ENCODE results near the gene RHBDF1. TPM values are rescaled to one million over a fixed set of nuclear protein-coding genes. Genes with fewer than 3 reads are reported as not detected.

The RHBDF1 gene, protein sequence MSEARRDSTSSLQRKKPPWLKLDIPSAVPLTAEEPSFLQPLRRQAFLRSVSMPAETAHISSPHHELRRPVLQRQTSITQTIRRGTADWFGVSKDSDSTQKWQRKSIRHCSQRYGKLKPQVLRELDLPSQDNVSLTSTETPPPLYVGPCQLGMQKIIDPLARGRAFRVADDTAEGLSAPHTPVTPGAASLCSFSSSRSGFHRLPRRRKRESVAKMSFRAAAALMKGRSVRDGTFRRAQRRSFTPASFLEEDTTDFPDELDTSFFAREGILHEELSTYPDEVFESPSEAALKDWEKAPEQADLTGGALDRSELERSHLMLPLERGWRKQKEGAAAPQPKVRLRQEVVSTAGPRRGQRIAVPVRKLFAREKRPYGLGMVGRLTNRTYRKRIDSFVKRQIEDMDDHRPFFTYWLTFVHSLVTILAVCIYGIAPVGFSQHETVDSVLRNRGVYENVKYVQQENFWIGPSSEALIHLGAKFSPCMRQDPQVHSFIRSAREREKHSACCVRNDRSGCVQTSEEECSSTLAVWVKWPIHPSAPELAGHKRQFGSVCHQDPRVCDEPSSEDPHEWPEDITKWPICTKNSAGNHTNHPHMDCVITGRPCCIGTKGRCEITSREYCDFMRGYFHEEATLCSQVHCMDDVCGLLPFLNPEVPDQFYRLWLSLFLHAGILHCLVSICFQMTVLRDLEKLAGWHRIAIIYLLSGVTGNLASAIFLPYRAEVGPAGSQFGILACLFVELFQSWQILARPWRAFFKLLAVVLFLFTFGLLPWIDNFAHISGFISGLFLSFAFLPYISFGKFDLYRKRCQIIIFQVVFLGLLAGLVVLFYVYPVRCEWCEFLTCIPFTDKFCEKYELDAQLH
- polyA plus RNA-seq (2013, experiment 1 of 2), result 51.9 TPM
- 42.0 TPM for polyA plus RNA-seq (2013, experiment 2 of 2)

DNA sequence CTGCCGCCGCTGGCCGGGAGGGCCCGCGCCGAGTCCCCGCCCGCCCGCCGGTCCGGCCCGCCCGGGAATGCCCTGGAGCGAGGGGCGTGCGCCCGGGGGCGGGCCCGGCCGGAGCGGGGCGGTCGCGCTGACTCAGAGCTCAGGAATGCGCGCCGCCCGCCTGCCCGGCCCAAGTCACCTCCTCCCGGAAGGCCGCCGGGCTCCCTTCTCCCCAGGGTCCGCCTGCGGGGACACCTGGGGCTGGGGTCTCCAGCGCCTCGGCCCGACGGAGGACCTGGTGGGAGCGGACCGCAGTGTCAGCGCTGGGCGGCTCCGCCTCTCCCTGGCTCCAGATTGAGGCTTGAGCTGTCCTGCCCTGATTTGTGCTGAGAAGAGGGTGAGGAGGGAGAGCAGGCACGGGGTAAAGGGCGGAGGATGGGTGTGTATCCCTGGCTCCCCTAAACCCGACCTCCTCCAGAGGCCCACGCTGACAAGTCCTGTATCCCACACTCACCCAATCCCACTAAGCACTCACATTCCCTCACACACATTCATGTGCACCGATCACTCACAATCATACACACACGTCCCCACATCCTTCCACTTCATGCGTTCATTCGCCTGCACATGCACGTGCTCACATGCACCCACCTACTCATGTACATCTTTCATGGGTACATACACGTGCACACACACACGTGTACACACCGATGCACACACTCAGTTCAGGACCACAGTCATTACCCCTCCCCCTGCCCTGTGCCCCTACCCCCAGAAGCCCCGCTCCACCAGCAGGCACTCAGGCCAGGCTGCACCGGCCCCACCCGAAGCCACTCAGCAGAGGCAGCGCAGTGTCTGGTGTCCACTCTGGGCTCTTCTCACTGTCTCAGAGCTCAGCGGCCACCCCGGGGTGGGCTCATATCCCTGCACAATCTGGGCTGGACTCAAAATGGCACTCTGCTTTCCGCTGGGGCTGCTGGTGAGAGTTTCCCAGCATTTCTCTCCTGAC, at the start of gene RHBDF1:
Gene RHBDF1 (minus strand): TSS at position 71 of the 988 bp plus-strand sequence. CDS start 7,616 bp downstream, outside the sequence.
- Histone ChIP-seq H3K9me3 (ENCODE audit: control insufficient read depth, low read length) (no peaks in the 10 kb centered on the region), H3K36me3 (ENCODE audit: control insufficient read depth, insufficient read depth, low read length) (peaks cover 5% of the 10 kb centered on the region), H3K4me3 (ENCODE audit: extremely low read depth, insufficient read depth, low read length, poor library complexity, severe bottlenecking) (peak within 1 kb of the TSS; percentile 68), H3K4me1 (ENCODE audit: control insufficient read depth, insufficient read depth, low read length, poor library complexity, severe bottlenecking) (peaks cover 73% of the 10 kb centered on the region), H3K27ac (ENCODE audit: low read depth, low read length, severe bottlenecking) (peak within 1 kb of the TSS; percentile 84)
- WGBS, 2 experiments (ENCODE audit: insufficient coverage in 2 of 2), result 28 to 35% methylated on average over 35 to 46 of the region's 62 CpGs

DNA sequence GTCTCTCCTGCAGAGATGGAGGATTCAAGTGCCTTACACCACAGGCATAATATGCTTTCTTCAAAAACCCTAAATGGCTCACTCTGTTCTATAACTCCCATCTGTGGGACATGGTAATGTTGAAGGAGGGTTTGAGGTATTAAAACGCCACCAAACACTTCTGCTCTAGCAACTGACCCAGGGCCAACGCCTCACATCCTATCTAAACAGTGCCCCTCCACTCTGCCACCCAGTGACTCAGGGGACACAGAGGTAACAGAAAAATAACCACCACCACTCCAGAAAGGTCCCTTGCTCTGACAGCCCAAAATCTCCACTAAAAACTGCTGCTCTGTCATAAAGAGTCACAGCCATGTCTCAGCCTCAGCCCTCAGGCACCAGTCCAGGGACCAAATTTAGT, 48.3 kb upstream of the RHBDF1 start:
- no peaks in the 10 kb centered on the region for H3K9me3 ChIP-seq (ENCODE audit: control insufficient read depth, low read length)
- no peak overlapping the region for H3K27ac ChIP-seq (ENCODE audit: low read depth, low read length, severe bottlenecking)
- H3K4me3 ChIP-seq (ENCODE audit: extremely low read depth, insufficient read depth, low read length, poor library complexity, severe bottlenecking), result no peak overlapping the region
- H3K4me1 ChIP-seq (ENCODE audit: control insufficient read depth, insufficient read depth, low read length, poor library complexity, severe bottlenecking), result no peaks in the 10 kb centered on the region
- H3K36me3 ChIP-seq (ENCODE audit: control insufficient read depth, insufficient read depth, low read length), result peaks cover 17% of the 10 kb centered on the region
- WGBS, 2 experiments (ENCODE audit: insufficient coverage in 2 of 2), result 80% methylated on average over 1 of the region's 2 CpGs

DNA sequence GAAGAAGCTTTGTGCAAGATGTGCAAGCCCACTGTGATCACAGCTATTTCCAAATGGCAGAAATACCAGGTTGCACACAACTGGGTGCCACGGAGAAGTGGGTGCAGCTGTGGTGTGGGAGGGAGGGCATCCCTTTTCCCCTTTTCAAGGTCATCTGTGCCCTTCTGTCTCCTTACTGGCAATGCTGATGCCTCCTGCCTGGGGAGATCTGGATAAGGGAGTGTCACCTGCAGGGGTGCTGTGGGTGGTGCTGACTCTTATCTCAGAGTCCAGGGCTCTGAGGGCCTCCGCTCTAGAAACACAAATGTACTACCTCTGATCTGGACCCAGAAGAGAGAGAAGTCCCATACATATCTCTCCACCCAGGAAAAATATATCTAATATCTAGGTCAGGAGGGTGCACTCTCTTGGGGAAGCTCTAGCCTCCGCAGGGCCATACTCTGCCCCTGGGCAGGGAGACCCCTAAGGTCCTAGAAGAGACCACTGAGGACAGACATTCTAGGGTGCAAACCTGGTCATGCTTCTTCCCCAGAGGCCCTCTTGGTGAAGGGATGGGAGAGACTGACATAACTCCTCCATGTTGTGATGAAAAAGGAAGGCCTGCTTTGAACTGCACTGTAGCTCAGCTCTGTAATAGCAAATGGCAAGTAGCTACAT, 47.5 kb upstream of the RHBDF1 start:
- Histone ChIP-seq H3K9me3 (ENCODE audit: control insufficient read depth, low read length) (no peaks in the 10 kb centered on the region), H3K4me1 (ENCODE audit: control insufficient read depth, insufficient read depth, low read length, poor library complexity, severe bottlenecking) (no peaks in the 10 kb centered on the region), H3K4me3 (ENCODE audit: extremely low read depth, insufficient read depth, low read length, poor library complexity, severe bottlenecking) (no peak overlapping the region), H3K27ac (ENCODE audit: low read depth, low read length, severe bottlenecking) (no peak overlapping the region), H3K36me3 (ENCODE audit: control insufficient read depth, insufficient read depth, low read length) (peaks cover 17% of the 10 kb centered on the region)
- 73 to 85% methylated on average over 2 of the region's 3 CpGs for WGBS, 2 experiments (ENCODE audit: insufficient coverage in 2 of 2)

DNA sequence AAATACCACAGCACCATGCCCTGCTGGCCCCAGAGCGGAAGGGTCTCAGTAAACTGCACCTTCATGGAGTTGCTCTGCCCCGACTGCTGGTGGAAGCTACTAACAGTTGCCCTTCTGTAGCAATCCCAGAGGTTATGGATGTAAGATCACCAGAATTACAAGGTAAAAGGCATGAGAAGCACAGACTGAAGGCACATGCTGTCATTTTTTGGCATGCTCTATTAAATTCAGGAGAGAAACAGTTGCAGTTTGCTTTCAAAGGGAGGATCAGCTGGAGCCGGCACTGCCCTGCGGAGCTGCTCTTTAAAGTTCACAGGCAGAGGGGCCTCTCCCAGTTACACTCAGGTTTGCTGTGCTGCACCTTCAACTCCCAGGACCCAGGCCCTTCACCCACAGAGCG, 46.9 kb upstream of the RHBDF1 start:
- H3K36me3 ChIP-seq (ENCODE audit: control insufficient read depth, insufficient read depth, low read length), result peaks cover 21% of the 10 kb centered on the region
- H3K4me1 ChIP-seq (ENCODE audit: control insufficient read depth, insufficient read depth, low read length, poor library complexity, severe bottlenecking), result no peaks in the 10 kb centered on the region
- H3K9me3 ChIP-seq (ENCODE audit: control insufficient read depth, low read length), result no peaks in the 10 kb centered on the region
- no peak overlapping the region for H3K27ac ChIP-seq (ENCODE audit: low read depth, low read length, severe bottlenecking)
- WGBS, 2 experiments (ENCODE audit: insufficient coverage in 2 of 2), result 93 to 100% methylated on average over 3 of the region's 5 CpGs
- H3K4me3 ChIP-seq (ENCODE audit: extremely low read depth, insufficient read depth, low read length, poor library complexity, severe bottlenecking), result no peak overlapping the region

DNA sequence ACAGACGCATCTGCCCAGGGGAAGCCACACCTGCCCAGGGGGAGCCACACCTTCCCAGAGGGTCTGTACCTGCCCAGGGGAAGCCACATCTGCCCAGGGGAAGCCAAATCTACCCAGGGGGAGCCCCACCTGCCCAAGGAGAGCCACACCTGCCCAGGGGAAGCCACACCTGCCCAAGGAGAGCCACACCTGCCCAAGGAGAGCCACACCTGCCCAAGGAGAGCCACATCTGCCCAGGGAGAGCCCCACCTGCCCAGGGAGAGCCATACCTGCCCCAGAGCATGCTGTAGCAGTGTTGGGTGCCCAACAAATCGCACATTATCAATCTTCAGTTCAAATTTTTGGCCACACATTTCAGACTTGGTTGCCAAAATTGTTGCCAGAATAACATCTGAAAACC, 46.4 kb upstream of the RHBDF1 start:
- 95 to 100% methylated on average over 1 to 2 of the region's 2 CpGs for WGBS, 2 experiments (ENCODE audit: insufficient coverage in 2 of 2)
- peaks cover 22% of the 10 kb centered on the region for H3K36me3 ChIP-seq (ENCODE audit: control insufficient read depth, insufficient read depth, low read length)
- no peaks in the 10 kb centered on the region for H3K9me3 ChIP-seq (ENCODE audit: control insufficient read depth, low read length)
- H3K4me3 ChIP-seq (ENCODE audit: extremely low read depth, insufficient read depth, low read length, poor library complexity, severe bottlenecking), result no peak overlapping the region
- peaks cover 2% of the 10 kb centered on the region for H3K4me1 ChIP-seq (ENCODE audit: control insufficient read depth, insufficient read depth, low read length, poor library complexity, severe bottlenecking)
- no peak overlapping the region for H3K27ac ChIP-seq (ENCODE audit: low read depth, low read length, severe bottlenecking)

DNA sequence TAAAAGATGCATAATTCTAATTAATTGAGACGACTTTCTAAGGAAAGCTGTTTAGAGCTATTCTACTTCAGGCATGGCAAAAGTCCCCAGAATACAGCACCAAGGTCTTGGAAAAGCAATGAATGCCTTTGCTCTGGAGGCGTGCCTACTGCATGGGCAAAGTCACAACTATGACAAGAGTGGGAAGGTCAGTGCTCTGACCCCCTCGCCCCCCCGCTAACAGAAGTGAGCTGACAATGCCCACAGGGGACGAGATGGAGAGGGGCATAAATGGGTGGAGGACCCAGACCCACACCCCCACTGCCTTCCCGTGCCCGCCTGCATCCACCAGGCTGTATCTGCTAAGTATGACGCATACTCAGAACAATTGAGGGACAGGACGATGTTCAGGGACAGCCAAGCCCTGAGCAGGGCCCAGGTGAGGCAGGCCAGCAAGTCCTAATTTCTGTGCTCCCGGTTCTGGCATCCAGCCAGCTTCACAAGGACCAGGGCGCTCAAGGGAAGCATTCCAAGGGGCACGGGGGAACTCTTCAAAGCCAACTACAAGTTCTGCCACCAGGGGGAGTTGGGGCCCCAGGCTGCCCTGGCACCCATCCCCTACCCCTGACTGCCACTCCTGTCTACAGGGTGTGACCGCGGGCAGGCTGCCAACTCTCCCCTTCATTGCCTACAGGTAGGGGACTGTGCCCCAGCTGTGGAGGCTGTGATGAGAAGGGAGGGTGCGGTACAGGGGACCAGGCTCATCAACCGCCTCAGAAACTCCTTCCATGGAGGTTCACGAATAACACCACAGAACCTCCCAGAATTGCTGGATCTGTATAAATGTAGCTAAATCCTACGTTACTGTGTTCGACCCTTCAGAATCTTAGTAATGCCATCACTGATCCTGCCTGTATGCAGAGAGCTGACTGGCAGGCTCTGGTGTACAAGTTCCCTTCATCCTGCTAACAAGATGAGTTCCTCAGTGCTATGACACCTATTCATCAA, 45.2 kb upstream of the RHBDF1 start:
- Histone ChIP-seq H3K9me3 (ENCODE audit: control insufficient read depth, low read length) (no peaks in the 10 kb centered on the region), H3K4me3 (ENCODE audit: extremely low read depth, insufficient read depth, low read length, poor library complexity, severe bottlenecking) (no peak overlapping the region), H3K36me3 (ENCODE audit: control insufficient read depth, insufficient read depth, low read length) (peaks cover 22% of the 10 kb centered on the region), H3K4me1 (ENCODE audit: control insufficient read depth, insufficient read depth, low read length, poor library complexity, severe bottlenecking) (peaks cover 14% of the 10 kb centered on the region), H3K27ac (ENCODE audit: low read depth, low read length, severe bottlenecking) (no peak overlapping the region)
- 79 to 82% methylated on average over 13 to 16 of the region's 19 CpGs for WGBS, 2 experiments (ENCODE audit: insufficient coverage in 2 of 2)

DNA sequence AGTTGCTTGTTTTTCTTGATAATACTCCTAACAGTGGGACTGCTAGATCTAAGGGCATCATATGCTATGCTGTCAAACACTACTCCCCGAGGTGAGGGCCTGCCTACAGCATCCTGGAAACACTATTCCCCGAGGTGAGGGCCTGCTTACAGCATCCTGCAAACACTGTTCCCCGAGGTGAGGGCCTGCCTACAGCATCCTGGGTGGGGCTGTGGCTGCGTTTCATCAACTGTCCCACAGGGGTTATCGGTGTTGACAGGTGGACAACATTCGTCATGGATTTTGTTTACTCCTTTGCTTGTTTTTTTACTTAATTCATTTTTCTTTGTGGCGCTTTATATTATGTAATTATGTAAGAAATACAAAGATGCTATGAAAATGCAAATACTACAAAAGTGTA, 43.6 kb upstream of the RHBDF1 start:
- Histone ChIP-seq H3K4me1 (ENCODE audit: control insufficient read depth, insufficient read depth, low read length, poor library complexity, severe bottlenecking) (peaks cover 15% of the 10 kb centered on the region), H3K27ac (ENCODE audit: low read depth, low read length, severe bottlenecking) (no peak overlapping the region), H3K4me3 (ENCODE audit: extremely low read depth, insufficient read depth, low read length, poor library complexity, severe bottlenecking) (no peak overlapping the region), H3K9me3 (ENCODE audit: control insufficient read depth, low read length) (no peaks in the 10 kb centered on the region), H3K36me3 (ENCODE audit: control insufficient read depth, insufficient read depth, low read length) (peaks cover 33% of the 10 kb centered on the region)
- 83 to 95% methylated on average over 5 of the region's 7 CpGs for WGBS, 2 experiments (ENCODE audit: insufficient coverage in 2 of 2)

DNA sequence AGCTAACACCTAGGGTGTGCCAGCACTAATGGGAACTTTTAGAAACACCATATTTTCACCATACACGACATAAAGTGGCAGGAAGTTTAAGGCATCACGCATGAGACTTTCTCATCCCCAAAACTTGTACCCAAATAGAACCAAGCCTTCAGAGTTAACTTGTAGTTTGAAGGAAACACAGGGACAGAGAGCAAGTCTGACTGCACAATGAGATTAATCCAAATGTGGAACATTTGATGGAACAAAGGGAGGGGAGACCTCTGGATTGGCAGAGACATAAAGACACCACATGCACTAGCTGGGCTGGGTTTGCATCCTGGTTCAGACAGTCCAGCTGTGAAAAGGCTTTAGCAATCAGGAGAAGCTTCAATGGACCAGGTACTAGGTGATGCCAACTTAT, 41.9 kb upstream of the RHBDF1 start:
- no peak overlapping the region for H3K27ac ChIP-seq (ENCODE audit: low read depth, low read length, severe bottlenecking)
- WGBS, 2 experiments (ENCODE audit: insufficient coverage in 2 of 2), result 100% methylated on average over 1 of the region's 2 CpGs; no CpG with 5 or more reads in 1 of the 2 experiments
- H3K36me3 ChIP-seq (ENCODE audit: control insufficient read depth, insufficient read depth, low read length), result peaks cover 36% of the 10 kb centered on the region

More for the DNA sequence above, 41.9 kb upstream of the RHBDF1 start:
- Histone ChIP-seq H3K4me3 (ENCODE audit: extremely low read depth, insufficient read depth, low read length, poor library complexity, severe bottlenecking) (no peak overlapping the region), H3K9me3 (ENCODE audit: control insufficient read depth, low read length) (no peaks in the 10 kb centered on the region), H3K4me1 (ENCODE audit: control insufficient read depth, insufficient read depth, low read length, poor library complexity, severe bottlenecking) (peaks cover 15% of the 10 kb centered on the region)
